HCT116 (cell line): ENCODE data around the gene FUOM.

Experiments used
- EZH2phosphoT487 ChIP-seq: fragments of 200-600 bp; IDR thresholded peaks from 2 replicates; pipeline ENCODE4 v1.6.1; 2018; ENCODE audit warnings: antibody characterized with exemption, borderline replicate concordance
- FOSL1 ChIP-seq: IDR thresholded peaks from 2 replicates; pipeline ENCODE4 v1.6.1; 2012; ENCODE audit warnings: low read depth
- MAX ChIP-seq: IDR thresholded peaks from 2 replicates; pipeline ENCODE4 v1.6.1; 2012
- POLR2A ChIP-seq: IDR thresholded peaks from 2 replicates; pipeline ENCODE4 v1.7.0; 2011; ENCODE audit warnings: borderline replicate concordance; ENCODE audit not compliant: insufficient read depth, insufficient read length; ENCODE audit errors: extremely low read depth
- POLR2AphosphoS5 ChIP-seq: IDR thresholded peaks from 2 replicates; pipeline ENCODE4 v1.6.1; 2011; ENCODE audit warnings: mild to moderate bottlenecking, low read depth, low read length, moderate library complexity
- REST ChIP-seq: IDR thresholded peaks from 2 replicates; pipeline ENCODE4 v1.6.1; 2012; ENCODE audit warnings: low read depth
- SIN3A ChIP-seq: IDR thresholded peaks from 2 replicates; pipeline ENCODE4 v1.6.1; 2012; ENCODE audit warnings: low read depth
- SRF ChIP-seq: IDR thresholded peaks from 2 replicates; pipeline ENCODE4 v1.6.1; 2012; ENCODE audit warnings: low read depth
- ZNF274 ChIP-seq: fragments of 200-500 bp; sonication (Bioruptor generic); IDR thresholded peaks from 2 replicates; pipeline ENCODE4 v1.6.1; 2014; ENCODE audit warnings: mild to moderate bottlenecking, low read depth, low read length, inconsistent platforms
- TF ChIP-seq, protein P1 (sequence below), 3 experiments: fragments of 200-600 bp in 1 of 3; sonication (generic) in 1 of 3; IDR thresholded peaks in 2 of 3; conservative IDR thresholded peaks in 1 of 3; 2 replicates each; pipeline ENCODE4 v1.5.1; 2012 to 2017; ENCODE audit warnings: low read depth in 2 of 3, low read length in 2 of 3, antibody characterized with exemption in 1 of 3, borderline replicate concordance in 1 of 3, control low read depth in 1 of 3, mild to moderate bottlenecking in 1 of 3, mixed read lengths in 1 of 3, mixed run types in 1 of 3, moderate library complexity in 1 of 3; ENCODE audit not compliant: insufficient read depth in 1 of 3

DNA sequence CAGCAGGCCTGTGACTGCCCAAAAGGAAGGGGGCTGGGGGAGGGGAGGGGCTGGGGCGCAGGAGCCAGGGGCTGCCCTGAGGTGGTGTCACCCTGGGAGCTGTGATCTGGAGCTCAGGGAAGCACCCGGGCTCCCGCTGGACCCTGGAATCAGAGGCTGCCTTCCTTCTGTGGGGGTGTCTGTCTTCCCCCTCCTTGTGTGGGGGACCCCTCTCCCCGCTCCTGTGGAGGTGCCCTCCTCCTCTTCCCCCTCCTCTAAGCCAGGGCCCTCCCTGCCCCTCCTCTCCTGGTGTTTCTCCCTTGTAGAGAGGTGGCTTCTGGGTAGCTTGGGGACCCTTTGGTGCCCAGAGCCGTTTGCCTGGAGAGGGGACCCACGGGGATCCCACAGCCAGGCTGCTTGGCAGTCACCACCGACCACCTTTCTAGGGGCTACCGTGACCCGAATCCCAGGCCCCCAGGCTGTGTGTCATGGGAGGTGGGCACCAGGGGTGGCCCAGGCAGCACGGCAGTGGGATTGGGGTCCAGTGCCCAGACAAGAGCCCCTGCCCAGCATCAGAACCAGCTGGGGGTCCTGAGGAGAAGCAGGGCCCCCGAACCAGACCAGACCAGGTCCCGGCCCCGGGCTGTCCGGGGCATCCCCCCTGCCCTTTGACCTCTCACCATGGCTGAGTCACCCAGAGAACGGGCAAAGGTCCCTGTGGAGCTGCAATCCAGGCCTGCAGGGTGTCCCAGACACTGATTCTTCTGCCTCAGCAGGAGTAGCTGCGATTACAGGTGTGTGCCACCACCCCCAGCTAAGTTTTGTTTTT is 9.9 kb downstream of the FUOM start:
- TF ChIP-seq, protein P1, sequence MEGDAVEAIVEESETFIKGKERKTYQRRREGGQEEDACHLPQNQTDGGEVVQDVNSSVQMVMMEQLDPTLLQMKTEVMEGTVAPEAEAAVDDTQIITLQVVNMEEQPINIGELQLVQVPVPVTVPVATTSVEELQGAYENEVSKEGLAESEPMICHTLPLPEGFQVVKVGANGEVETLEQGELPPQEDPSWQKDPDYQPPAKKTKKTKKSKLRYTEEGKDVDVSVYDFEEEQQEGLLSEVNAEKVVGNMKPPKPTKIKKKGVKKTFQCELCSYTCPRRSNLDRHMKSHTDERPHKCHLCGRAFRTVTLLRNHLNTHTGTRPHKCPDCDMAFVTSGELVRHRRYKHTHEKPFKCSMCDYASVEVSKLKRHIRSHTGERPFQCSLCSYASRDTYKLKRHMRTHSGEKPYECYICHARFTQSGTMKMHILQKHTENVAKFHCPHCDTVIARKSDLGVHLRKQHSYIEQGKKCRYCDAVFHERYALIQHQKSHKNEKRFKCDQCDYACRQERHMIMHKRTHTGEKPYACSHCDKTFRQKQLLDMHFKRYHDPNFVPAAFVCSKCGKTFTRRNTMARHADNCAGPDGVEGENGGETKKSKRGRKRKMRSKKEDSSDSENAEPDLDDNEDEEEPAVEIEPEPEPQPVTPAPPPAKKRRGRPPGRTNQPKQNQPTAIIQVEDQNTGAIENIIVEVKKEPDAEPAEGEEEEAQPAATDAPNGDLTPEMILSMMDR (IDR thresholded peaks at IDR 0.05 in 2 of 3, conservative IDR thresholded peaks at IDR 0.05 in 1 of 3; ENCODE audit: borderline replicate concordance in 1 of 3, insufficient read depth in 1 of 3, low read depth in 2 of 3, low read length in 2 of 3), result no peak
- TF ChIP-seq POLR2A (no peak), SRF (no peak), EZH2phosphoT487 (no peak), MAX (no peak), FOSL1 (no peak), REST (no peak), ZNF274 (no peak), POLR2AphosphoS5 (no peak), SIN3A (no peak)
